Measurements from ENCODE around the gene GIMAP2. TPM values are rescaled to one million over a fixed set of nuclear protein-coding genes. Genes with fewer than 3 reads are reported as not detected.
"Not testable (repeated sequence)": the region's sequence is repeated elsewhere in the genome, so short reads cannot be mapped to it uniquely, and the experiment has no call there.

The GIMAP2 gene
- total and polyA plus RNA-seq, 4 experiments from 2014 or later = 90.0 to 244 (median 174) TPM

DNA sequence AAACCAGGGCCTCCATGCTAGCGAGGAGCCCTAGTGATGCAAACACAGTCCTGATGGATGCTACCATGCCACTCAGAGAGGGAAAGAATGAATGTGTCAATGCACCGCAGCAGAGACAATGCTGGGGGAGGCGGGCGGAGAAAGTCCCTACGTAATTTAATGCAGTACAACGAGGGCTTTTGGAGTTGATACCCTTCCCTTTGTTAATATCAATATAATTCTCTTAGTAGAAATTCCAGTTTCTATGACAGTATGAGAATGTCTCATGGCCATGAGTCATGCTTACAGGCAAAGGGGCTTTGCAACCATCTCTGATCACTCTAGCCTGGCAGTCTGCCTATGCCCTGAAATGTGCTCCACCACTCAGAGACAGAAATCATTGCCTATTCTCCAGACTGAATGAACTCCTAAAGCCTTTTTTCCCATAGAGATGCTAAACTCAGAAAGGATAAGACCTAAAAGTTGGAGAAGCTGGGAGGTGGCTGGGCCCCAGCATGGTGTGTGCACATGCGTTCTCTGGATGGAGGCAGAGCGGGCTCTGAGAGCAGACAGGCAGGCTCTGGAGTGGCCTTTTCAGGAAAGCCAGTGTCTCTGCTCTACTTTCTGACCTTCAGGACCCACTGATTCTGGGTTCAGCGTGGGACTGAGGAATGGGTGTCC, 20.3 kb upstream of the GIMAP2 start:
- H3K4me3 ChIP-seq (ENCODE audit: low read length in 2 of 2) = peak overlapping the region in 1 of 2 donors; percentile 32
- H3K4me3 Mint-ChIP-seq = peak overlapping the region in 7 of 8 donors; percentile 16 to 88 (median 68)
- no peaks in the 10 kb centered on the region for H3K27me3 Mint-ChIP-seq
- ChIA-PET POLR2A (ENCODE audit: partially characterized antibody) (interaction anchor here (0.6 to 10.4 kb wide), 25 partner anchors 10 to 218 kb away, joined by 3 to 189 read pairs (median 4); partner anchors contain the start of genes GIMAP1, GIMAP2, GIMAP4 and GIMAP5), CTCF (ENCODE audit: partially characterized antibody) (interaction anchor here (0.7 to 3.5 kb wide), 6 partner anchors 11 to 146 kb away, joined by 3 to 15 read pairs (median 4); partner anchors contain the start of gene GIMAP6)
- peaks cover 2 to 26% (median 11%) of the 10 kb centered on the region in 8 donors for H3K9me3 Mint-ChIP-seq
- H3K4me1 Mint-ChIP-seq = peaks cover 67 to 99% (median 82%) of the 10 kb centered on the region in 4 donors
- no peak for DNase-seq
- H3K27ac ChIP-seq (ENCODE audit: low read depth, low read length) = peak overlapping the region; percentile 68
- no peaks in the 10 kb centered on the region for H3K9me3 ChIP-seq (ENCODE audit: control insufficient read depth in 1 of 2, low read length in 2 of 2)
- H3K36me3 ChIP-seq (ENCODE audit: insufficient read depth, low read length) = no peaks in the 10 kb centered on the region
- peak overlapping the region; percentile 82 to 99 (median 98) for H3K27ac Mint-ChIP-seq
- H3K27me3 ChIP-seq (ENCODE audit: insufficient read depth, low read length) = no peaks in the 10 kb centered on the region
- peaks cover 92% of the 10 kb centered on the region for H3K4me1 ChIP-seq (ENCODE audit: insufficient read depth, low read length)
- intact Hi-C loops (cut with micrococcal nuclease) = loop anchor here (5.0 kb wide), 2 partner anchors 52 to 72 kb away; partner anchors contain the start of genes GIMAP1 and GIMAP5
- H3K36me3 Mint-ChIP-seq = peaks cover 7 to 22% of the 10 kb centered on the region in 2 donors

DNA sequence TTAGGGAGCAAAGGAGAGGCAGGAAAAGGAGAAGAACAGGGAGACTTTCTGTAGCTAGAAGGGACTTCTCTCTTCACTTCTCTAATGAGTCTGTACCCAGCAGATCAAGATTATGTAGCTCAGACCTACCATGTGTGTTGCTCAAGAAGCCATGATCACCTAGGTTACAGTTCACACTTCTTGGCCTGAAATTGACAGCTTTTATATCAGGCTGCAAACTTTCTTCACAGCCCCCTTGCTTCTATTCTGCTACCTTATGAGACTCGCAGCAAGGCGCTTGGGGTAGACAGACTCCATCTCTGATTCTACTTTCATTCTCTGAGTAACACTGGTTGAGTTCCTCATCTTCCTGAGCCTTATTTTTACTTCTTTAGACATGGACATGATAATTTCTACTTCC, 19.6 kb upstream of the GIMAP2 start:
- Histone ChIP-seq H3K4me1 (ENCODE audit: insufficient read depth, low read length) (peaks cover 98% of the 10 kb centered on the region), H3K36me3 (ENCODE audit: insufficient read depth, low read length) (no peaks in the 10 kb centered on the region), H3K4me3 (ENCODE audit: low read length in 2 of 2) (peak overlapping the region in 1 of 2 donors; percentile 32), H3K27ac (ENCODE audit: low read depth, low read length) (peak overlapping the region; percentile 68), H3K9me3 (ENCODE audit: control insufficient read depth in 1 of 2, low read length in 2 of 2) (no peaks in the 10 kb centered on the region), H3K27me3 (ENCODE audit: insufficient read depth, low read length) (no peaks in the 10 kb centered on the region)
- CTCF ChIA-PET (ENCODE audit: partially characterized antibody) = interaction anchor here (1.0 to 3.5 kb wide), 7 partner anchors 11 to 147 kb away, joined by 3 to 15 read pairs (median 4); partner anchors contain the start of gene GIMAP6
- Mint-ChIP-seq H3K4me1 (peaks cover 67 to 100% (median 82%) of the 10 kb centered on the region in 4 donors), H3K27ac (peak overlapping the region; percentile 82 to 99 (median 98)), H3K4me3 (peak overlapping the region; percentile 19 to 88 (median 60)), H3K9me3 (peaks cover 2 to 27% (median 13%) of the 10 kb centered on the region in 8 donors), H3K27me3 (no peaks in the 10 kb centered on the region), H3K36me3 (peaks cover 6 to 15% of the 10 kb centered on the region in 2 donors)
- POLR2A ChIA-PET (ENCODE audit: partially characterized antibody) = interaction anchor here (0.6 to 10.4 kb wide), 21 partner anchors 11 to 218 kb away, joined by 3 to 189 read pairs (median 16); partner anchors contain the start of genes GIMAP1, GIMAP2, GIMAP4 and GIMAP5
- DNase-seq = no peak
- intact Hi-C loops (cut with micrococcal nuclease) = loop anchor here (5.0 kb wide), 2 partner anchors 51 to 71 kb away; partner anchors contain the start of genes GIMAP1 and GIMAP5

DNA sequence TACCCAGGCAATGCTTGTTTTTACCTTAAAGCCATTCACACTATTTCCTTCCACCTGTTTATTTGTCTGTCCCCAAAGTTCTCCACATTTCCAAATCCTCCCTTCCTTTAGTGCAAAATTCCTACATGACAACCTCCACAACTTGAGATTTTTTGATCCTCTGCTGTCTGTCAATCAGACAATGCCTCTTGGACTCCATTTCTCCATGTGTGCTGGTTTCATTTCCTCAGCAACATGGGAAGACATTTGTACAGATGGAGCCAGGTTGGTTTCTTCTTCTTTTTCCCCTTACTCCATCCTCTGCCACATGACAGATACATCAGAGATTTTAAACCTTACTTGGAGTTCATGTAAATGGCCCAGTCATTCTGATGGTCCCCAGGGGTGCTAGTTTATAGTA, 19.1 kb upstream of the GIMAP2 start:
- H3K4me3 Mint-ChIP-seq = peak overlapping the region; percentile 19 to 88 (median 47)
- peak overlapping the region; percentile 82 to 99 (median 98) for H3K27ac Mint-ChIP-seq
- Histone ChIP-seq H3K27ac (ENCODE audit: low read depth, low read length) (peak overlapping the region; percentile 68), H3K4me3 (ENCODE audit: low read length in 2 of 2) (peak overlapping the region in 1 of 2 donors; percentile 8), H3K27me3 (ENCODE audit: insufficient read depth, low read length) (no peaks in the 10 kb centered on the region), H3K9me3 (ENCODE audit: control insufficient read depth in 1 of 2, low read length in 2 of 2) (no peaks in the 10 kb centered on the region), H3K36me3 (ENCODE audit: insufficient read depth, low read length) (no peaks in the 10 kb centered on the region), H3K4me1 (ENCODE audit: insufficient read depth, low read length) (peaks cover 98% of the 10 kb centered on the region)
- ChIA-PET CTCF (ENCODE audit: partially characterized antibody) (interaction anchor here (0.9 to 3.6 kb wide), 11 partner anchors 10 to 217 kb away, joined by 3 to 15 read pairs (median 4); partner anchors contain the start of gene GIMAP6), POLR2A (ENCODE audit: partially characterized antibody) (interaction anchor here (0.7 to 10.4 kb wide), 20 partner anchors 12 to 219 kb away, joined by 3 to 189 read pairs (median 23); partner anchors contain the start of genes GIMAP1, GIMAP2, GIMAP4 and GIMAP5)
- no peak for DNase-seq
- intact Hi-C loops (cut with micrococcal nuclease) = loop anchor here (5.0 kb wide), 2 partner anchors 51 to 71 kb away; partner anchors contain the start of genes GIMAP1 and GIMAP5
- H3K4me1 Mint-ChIP-seq = peaks cover 67 to 100% (median 83%) of the 10 kb centered on the region in 4 donors
- peaks cover 2 to 30% (median 17%) of the 10 kb centered on the region in 8 donors for H3K9me3 Mint-ChIP-seq
- H3K27me3 Mint-ChIP-seq = no peaks in the 10 kb centered on the region
- peaks cover 6 to 17% of the 10 kb centered on the region in 2 donors for H3K36me3 Mint-ChIP-seq

DNA sequence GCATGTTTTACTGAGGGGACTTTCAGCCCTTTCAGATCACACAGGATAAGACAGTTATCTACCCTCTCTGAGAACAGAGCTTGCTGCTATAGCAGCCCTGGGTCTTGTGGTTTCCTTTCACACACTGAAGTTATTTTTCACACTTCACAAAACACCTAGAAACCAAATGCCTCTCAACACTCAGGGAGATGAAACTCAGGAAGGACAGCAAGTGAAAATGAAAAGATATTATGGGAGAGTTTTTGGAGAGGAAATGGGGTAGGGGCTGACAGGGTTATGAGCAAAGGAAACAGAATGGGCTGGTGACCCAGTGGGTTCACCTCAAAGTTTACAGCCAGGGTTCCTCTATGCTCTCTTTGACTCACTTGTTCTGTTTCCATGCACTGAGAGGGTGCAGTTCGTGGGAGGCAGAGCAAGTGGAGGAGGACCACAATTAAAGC, 17.0 kb upstream of the GIMAP2 start:
- peaks cover 92% of the 10 kb centered on the region for H3K4me1 ChIP-seq (ENCODE audit: insufficient read depth, low read length)

DNA sequence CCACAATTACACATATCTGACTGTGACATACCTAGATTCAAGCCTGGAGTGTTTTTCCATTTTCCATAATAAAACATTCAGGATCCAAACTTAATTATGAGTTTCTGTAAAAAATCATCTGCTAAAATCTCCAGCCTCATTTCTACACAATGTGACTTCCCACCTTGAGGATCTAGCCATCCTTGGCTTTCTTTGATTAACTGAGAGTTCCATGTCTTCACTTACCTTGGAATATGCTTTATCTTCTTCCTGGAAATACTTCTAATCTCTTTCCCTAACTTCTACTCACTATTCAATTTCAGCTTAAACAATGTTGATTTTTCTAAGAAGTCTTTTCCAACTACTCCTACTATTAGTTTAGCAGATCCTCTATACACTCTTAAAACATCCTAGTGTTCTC, 16.5 kb upstream of the GIMAP2 start:
- CTCF ChIA-PET (ENCODE audit: partially characterized antibody) = interaction anchor here (0.8 to 3.6 kb wide), 10 partner anchors 9 to 220 kb away, joined by 3 to 15 read pairs (median 5); partner anchors contain the start of genes GIMAP2, GIMAP5 and GIMAP6
- H3K27ac ChIP-seq (ENCODE audit: low read depth, low read length) = peak overlapping the region; percentile 68
- intact Hi-C loops (cut with micrococcal nuclease) = loop anchor here (1.0 to 5.0 kb wide), 6 partner anchors 7 to 86 kb away; partner anchors contain the start of genes GIMAP1, GIMAP2, GIMAP5 and GIMAP6

More for the DNA sequence above, 17.0 kb upstream of the GIMAP2 start:
- Histone ChIP-seq H3K9me3 (ENCODE audit: control insufficient read depth in 1 of 2, low read length in 2 of 2) (no peaks in the 10 kb centered on the region), H3K36me3 (ENCODE audit: insufficient read depth, low read length) (no peaks in the 10 kb centered on the region), H3K4me3 (ENCODE audit: low read length in 2 of 2) (peak overlapping the region; percentile 2 to 26), H3K27me3 (ENCODE audit: insufficient read depth, low read length) (no peaks in the 10 kb centered on the region), H3K27ac (ENCODE audit: low read depth, low read length) (peak overlapping the region; percentile 68)
- Mint-ChIP-seq H3K4me1 (peaks cover 63 to 95% (median 79%) of the 10 kb centered on the region in 4 donors), H3K27me3 (no peaks in the 10 kb centered on the region), H3K27ac (peak overlapping the region; percentile 82 to 99 (median 98)), H3K4me3 (peak overlapping the region; percentile 55 to 84 (median 72)), H3K9me3 (peaks cover 2 to 42% (median 32%) of the 10 kb centered on the region in 8 donors), H3K36me3 (peaks cover 11 to 19% of the 10 kb centered on the region in 2 donors)
- ChIA-PET CTCF (ENCODE audit: partially characterized antibody) (interaction anchor here (0.8 to 3.6 kb wide), 11 partner anchors 17 to 220 kb away, joined by 3 to 15 read pairs (median 5); partner anchors contain the start of genes GIMAP2, GIMAP4, GIMAP5 and GIMAP6), POLR2A (ENCODE audit: partially characterized antibody) (interaction anchor here (0.6 to 10.4 kb wide), 38 partner anchors 10 to 299 kb away, joined by 3 to 189 read pairs (median 6); partner anchors contain the start of genes GIMAP1, GIMAP2, GIMAP4 and GIMAP5)
- peak; percentile 80 to 88 (median 85) for DNase-seq
- intact Hi-C loops (cut with micrococcal nuclease) = loop anchor here (1.0 to 5.0 kb wide), 6 partner anchors 8 to 86 kb away; partner anchors contain the start of genes GIMAP1, GIMAP2, GIMAP5 and GIMAP6

DNA sequence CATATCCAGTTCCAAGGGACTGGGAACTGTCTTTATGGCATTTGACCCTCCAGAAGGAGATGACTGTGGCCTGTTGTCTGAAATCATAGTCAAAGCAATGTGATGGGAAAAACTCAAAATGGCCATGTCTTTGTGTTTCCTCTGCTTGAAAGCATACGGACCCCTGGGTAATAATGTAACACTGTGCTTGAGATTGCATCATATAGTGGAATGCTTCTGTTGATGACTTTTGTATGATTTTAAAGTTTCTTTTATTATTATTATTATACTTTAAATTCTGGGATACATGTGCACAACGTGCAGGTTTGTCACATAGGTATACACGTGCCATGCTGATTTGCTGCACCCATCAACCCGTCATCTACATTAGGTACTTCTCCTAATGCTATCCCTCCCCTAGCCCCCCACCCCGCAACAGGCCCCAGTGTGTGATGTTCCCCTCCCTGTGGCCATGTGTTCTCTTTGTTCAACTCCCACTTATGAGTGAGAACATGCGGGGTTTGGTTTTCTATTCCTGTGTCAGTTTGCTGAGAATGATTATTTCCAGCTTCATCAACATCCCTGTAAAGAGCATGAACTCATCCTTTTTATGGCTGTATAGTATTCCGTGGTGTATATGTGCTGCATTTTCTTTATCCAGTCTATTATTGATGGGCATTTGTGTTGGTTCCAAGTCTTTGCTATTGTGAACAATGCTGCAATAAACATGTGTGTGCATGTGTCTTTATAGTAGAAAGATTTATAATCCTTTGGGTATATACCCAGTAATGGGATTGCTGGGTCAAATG, 13.5 kb upstream of the GIMAP2 start:
- H3K27me3 ChIP-seq (ENCODE audit: insufficient read depth, low read length); CTCF ChIA-PET (ENCODE audit: partially characterized antibody); H3K36me3 ChIP-seq (ENCODE audit: insufficient read depth, low read length); H3K27me3 Mint-ChIP-seq; intact Hi-C loops (cut with micrococcal nuclease); H3K27ac ChIP-seq (ENCODE audit: low read depth, low read length); DNase-seq; H3K9me3 ChIP-seq (ENCODE audit: control insufficient read depth in 1 of 2, low read length in 2 of 2): not testable (repeated sequence)
- peaks cover 54 to 90% (median 70%) of the 10 kb centered on the region in 4 donors for H3K4me1 Mint-ChIP-seq
- H3K36me3 Mint-ChIP-seq = peaks cover 8 to 20% of the 10 kb centered on the region in 2 donors
- peaks cover 0 to 48% (median 33%) of the 10 kb centered on the region in 8 donors for H3K9me3 Mint-ChIP-seq
- Histone ChIP-seq H3K4me3 (ENCODE audit: low read length in 2 of 2) (peak overlapping the region in 1 of 2 donors; percentile 3), H3K4me1 (ENCODE audit: insufficient read depth, low read length) (peaks cover 83% of the 10 kb centered on the region)
- POLR2A ChIA-PET (ENCODE audit: partially characterized antibody) = interaction anchor here (0.6 to 10.4 kb wide), 6 partner anchors 14 to 185 kb away, joined by 3 to 189 read pairs (median 18); partner anchors contain the start of genes GIMAP1, GIMAP2 and GIMAP6
- H3K27ac Mint-ChIP-seq = peak overlapping the region in 6 of 7 donors; percentile 36 to 87 (median 74)
- peak overlapping the region in 1 of 8 donors; percentile 29 for H3K4me3 Mint-ChIP-seq

More for the DNA sequence above, 16.5 kb upstream of the GIMAP2 start:
- Histone ChIP-seq H3K36me3 (ENCODE audit: insufficient read depth, low read length) (no peaks in the 10 kb centered on the region), H3K9me3 (ENCODE audit: control insufficient read depth in 1 of 2, low read length in 2 of 2) (no peaks in the 10 kb centered on the region), H3K27me3 (ENCODE audit: insufficient read depth, low read length) (no peaks in the 10 kb centered on the region), H3K4me1 (ENCODE audit: insufficient read depth, low read length) (peaks cover 90% of the 10 kb centered on the region), H3K4me3 (ENCODE audit: low read length in 2 of 2) (peak overlapping the region; percentile 2 to 26)
- H3K36me3 Mint-ChIP-seq = peaks cover 9 to 19% of the 10 kb centered on the region in 2 donors
- H3K27me3 Mint-ChIP-seq = no peaks in the 10 kb centered on the region
- peak overlapping the region; percentile 82 to 99 (median 98) for H3K27ac Mint-ChIP-seq
- POLR2A ChIA-PET (ENCODE audit: partially characterized antibody) = interaction anchor here (0.6 to 10.4 kb wide), 32 partner anchors 10 to 222 kb away, joined by 3 to 189 read pairs (median 11); partner anchors contain the start of genes GIMAP1, GIMAP2, GIMAP4 and GIMAP5
- H3K9me3 Mint-ChIP-seq = peaks cover 2 to 43% (median 33%) of the 10 kb centered on the region in 8 donors
- peaks cover 59 to 95% (median 76%) of the 10 kb centered on the region in 4 donors for H3K4me1 Mint-ChIP-seq
- peak overlapping the region in 7 of 8 donors; percentile 57 to 84 (median 75) for H3K4me3 Mint-ChIP-seq
- no peak for DNase-seq

Data from CD4-positive, alpha-beta memory T cell (primary cell).